HG03460 (cell line): Measurements from ENCODE around the gene PHKA2.
"Not testable (repeated sequence)": the region's sequence is repeated elsewhere in the genome, so short reads cannot be mapped to it uniquely, and the experiment has no call there.

Experiments
- ATAC-seq: cut with Tn5 transposase; IDR thresholded peaks from one replicate; pipeline ENCODE4 v1.9.1; 2021; ENCODE audit not compliant: unreplicated experiment

Gene PHKA2, protein sequence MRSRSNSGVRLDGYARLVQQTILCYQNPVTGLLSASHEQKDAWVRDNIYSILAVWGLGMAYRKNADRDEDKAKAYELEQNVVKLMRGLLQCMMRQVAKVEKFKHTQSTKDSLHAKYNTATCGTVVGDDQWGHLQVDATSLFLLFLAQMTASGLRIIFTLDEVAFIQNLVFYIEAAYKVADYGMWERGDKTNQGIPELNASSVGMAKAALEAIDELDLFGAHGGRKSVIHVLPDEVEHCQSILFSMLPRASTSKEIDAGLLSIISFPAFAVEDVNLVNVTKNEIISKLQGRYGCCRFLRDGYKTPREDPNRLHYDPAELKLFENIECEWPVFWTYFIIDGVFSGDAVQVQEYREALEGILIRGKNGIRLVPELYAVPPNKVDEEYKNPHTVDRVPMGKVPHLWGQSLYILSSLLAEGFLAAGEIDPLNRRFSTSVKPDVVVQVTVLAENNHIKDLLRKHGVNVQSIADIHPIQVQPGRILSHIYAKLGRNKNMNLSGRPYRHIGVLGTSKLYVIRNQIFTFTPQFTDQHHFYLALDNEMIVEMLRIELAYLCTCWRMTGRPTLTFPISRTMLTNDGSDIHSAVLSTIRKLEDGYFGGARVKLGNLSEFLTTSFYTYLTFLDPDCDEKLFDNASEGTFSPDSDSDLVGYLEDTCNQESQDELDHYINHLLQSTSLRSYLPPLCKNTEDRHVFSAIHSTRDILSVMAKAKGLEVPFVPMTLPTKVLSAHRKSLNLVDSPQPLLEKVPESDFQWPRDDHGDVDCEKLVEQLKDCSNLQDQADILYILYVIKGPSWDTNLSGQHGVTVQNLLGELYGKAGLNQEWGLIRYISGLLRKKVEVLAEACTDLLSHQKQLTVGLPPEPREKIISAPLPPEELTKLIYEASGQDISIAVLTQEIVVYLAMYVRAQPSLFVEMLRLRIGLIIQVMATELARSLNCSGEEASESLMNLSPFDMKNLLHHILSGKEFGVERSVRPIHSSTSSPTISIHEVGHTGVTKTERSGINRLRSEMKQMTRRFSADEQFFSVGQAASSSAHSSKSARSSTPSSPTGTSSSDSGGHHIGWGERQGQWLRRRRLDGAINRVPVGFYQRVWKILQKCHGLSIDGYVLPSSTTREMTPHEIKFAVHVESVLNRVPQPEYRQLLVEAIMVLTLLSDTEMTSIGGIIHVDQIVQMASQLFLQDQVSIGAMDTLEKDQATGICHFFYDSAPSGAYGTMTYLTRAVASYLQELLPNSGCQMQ

DNA sequence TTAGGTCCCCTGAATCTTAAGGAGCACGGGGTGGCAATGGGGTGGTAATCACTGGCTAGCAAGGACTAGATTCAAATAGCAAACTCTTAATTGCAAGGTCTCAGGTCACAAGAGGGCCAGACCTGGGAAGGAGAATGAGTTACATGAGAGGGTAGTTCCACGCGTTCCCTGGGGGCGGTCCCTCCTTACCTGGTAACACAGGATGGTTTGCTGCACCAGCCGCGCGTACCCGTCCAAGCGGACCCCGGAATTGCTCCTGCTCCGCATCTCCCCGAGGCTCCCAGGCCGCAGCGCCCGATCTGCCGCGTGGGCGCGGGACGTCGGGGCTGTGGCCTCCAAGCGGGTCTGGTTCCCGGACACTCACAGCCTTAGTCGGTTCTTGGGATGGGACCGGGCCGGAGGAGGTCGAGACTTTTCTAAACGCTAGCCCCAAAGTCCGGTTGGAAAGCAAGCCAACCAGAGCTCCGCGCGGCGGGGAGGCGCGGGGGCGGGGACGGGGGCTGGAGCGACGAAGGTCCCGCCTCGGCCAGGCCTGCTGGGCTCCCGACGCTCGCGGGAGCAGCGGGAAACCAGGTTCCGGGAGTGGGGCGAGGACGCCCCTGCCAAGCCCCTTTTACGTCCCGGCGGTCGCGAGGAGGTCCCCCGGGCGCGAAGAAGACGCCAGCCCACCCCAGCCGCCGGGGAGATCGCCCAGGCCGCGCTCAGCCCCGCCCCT lies at the start of gene PHKA2:
Gene PHKA2 (minus strand): TSS at position 449 of the 715 bp plus-strand sequence. CDS start 182 bp downstream, at position 267.
- peak; percentile 55 for ATAC-seq

DNA sequence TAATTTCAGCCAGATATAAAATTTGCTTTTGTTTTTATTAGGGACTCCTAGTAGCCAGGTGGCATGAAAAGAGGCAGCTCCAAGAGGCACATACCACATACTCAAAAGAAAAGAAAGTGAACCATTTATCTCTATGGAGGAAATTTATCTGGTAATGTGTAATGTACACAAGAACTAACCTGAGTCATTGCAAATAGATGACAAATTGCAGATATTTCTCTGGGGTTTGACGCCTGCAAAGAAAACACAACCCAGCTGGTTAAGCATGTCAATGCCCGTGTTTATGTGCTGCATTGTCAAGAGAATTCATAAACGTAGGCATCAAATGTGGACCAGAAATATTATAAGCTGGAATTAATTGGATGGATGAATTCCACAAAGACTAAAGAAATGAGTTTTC lies 46.9 kb upstream of the PHKA2 start:
- no peak for ATAC-seq

DNA sequence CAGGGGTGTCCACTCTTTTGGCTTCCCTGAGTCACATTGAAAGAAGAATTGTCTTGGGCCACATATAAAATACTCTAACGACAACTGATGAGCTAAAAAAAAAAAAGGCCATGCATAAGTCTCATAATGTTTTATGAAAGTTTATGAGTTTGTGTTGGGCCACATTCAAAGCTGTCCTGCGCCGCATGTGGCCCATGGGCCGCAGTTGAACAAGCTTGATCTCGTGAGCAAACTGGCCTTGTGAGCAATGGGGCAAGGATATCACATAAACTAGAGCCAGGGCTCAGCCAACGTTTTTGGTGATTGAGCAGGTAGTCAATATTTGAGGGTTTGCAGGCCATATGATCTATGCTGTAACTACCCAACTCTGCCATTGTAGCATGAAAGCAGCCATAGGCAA lies 44.6 kb upstream of the PHKA2 start:
- ATAC-seq, result no peak

DNA sequence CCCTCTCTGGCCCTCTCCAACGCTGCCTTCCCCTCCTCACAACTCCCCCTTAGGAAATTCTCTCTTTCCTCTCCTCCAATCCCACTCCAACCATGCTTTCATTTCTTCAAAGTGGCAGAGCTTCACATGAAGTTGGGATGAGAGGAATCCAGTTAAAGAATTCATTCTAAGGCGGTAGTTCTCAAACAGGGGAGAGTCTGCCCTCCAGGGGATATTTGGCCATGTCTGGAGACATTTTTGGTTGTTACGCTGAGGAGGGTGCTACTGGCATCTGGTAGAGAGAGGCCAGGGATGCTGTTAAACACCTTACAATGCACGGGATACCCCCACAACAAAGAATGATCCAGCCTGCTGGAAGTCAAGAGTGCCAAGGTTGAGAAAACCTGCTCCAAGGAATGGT lies 40.5 kb upstream of the PHKA2 start:
- ATAC-seq, result no peak

DNA sequence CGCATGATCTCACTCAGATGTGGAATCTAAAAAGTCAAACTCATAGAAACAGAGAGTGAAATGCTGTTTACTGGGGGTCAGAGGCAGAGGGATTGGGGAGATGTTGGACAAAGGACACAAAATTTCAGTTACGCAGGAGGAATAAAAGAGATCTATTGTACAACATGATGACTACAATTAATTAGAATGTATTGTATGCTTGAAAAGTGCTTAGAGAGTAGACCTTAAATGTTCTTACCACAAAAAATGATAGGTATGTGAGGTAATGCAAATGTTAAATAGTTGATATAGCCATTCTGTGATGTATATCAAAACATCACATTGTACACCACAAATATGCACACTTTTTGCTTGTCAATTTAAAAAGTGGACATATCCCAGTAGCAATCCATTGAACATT lies 36.1 kb upstream of the PHKA2 start:
- ATAC-seq, result no peak

DNA sequence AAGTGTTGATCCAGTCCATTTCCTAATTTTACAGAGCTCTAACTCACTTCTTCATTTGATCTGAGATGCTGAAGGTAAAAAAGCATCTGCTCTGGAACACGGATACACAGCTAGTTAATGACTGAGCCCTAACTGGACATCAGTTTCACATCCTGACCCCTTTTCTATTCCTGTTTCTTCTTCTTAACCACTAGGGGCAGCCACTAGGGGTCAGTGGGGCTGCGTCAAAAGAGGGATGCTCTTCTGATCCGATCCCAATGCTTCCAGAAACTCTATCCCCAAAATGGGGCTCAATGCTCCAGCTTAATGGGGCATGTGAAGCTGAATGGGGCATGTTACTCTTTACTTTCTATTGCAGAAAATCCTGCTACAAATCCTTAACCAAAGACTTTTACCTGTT lies 33.4 kb upstream of the PHKA2 start:
- ATAC-seq, result no peak

DNA sequence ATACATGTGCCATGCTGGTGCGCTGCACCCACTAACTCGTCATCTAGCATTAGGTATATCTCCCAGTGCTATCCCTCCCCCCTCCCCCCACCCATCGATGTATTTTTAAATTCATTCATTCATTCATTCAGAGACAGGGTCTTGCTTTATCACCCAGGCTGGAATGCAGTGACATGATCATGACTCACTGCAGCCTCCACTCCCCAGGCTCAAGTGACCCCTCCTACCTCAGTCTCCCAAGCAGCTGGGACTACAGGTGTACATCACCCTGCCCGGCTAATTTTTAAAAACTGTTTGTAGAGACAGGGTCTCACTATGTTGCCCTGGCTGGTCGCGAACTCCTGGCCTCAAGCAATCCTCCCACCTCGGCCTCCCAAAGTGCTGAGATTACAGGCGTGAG lies 32.7 kb upstream of the PHKA2 start:
- ATAC-seq, result not testable (repeated sequence)

DNA sequence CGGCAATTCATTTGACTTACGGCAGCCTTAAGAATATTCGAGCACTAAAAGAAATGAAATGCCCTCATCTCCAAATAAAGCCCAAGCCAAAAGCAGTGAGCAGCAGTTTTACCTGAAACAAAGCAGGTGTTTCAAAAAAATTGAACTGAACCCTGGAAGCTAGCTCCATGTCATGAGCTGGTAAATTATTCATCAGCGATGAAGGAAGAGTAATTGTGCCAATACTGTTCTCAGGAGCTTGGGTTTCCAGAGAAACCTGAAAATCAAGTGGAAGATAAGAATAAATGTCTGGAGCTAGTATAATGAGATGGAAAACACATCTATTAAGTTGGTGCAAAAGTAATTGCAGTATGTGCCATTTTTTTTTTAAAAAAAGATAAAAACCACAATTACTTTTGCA lies 24.0 kb upstream of the PHKA2 start:
- no peak for ATAC-seq

DNA sequence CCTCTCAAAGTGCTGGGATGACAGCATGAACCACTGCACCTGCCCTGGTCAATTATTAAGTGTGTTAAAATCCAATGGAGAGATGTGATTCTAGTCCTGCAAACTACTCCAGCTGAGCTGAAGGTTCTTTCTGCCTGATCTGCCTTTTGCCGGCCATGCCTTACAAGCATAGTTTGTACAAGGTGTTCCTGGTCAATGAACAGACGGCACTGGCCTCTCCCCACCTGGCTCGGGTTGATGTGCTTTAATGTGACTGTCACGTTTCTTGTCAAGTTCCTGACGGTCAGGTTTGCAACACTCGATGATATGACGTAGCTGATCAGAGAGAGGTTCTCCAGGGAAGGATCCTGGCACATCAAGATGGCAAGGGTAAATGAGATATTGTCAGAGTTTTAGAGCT lies 23.1 kb upstream of the PHKA2 start:
- no peak for ATAC-seq

DNA sequence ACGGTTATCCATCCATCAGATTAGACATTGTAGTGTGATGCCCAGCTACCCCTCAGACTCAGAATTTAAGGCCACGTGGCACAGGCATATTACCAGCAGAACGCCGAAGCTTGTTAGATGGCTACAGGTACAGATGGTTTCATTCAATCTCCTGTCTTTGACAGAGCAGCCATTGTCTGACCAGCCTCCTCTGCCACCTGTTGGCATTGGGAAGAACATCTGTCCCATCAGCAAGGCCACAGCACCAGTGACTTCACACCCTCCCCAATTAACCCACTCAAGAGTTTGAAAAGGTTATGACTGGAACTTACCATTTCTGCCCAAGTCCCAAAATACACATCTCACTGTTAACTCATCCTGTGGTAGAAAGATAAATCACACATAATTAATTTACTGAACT lies 22.0 kb upstream of the PHKA2 start:
- ATAC-seq, result no peak

DNA sequence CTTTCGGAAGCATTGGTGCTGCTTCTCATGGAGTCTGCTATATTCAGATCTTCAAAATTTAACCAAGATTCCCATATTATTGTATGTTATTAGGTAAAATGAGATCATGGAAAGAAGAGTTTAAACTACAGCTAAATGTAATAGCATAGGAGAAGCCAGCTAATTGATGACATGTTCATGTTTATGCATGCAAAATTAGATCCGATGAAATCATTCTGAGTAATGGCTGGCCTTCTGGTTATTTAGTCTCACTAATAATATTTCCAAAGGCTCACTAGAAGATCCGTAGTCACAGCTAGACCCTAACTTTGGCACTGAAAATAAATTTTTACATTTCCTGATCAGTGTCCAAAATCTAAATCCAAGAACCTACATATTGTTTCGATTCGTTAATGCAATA lies 19.8 kb upstream of the PHKA2 start:
- ATAC-seq, result no peak

DNA sequence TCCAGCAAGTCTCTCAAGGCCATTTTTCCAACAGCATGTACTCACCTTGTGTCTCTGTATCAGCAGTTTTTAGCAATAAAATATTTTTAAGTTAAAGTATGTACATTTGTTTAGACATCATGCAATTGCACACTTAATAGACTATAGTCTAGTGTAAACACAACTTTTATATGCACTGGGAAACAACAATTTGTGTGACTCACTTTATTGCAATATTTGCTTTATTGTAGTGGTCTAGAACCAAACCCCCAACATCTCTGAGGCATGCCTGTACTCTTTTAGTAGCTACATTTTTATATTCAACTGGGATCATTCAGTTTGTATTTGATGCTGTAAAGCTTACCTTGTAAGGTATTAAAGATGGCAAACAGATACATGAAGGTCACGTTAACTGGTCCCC lies 14.7 kb upstream of the PHKA2 start:
- no peak for ATAC-seq

DNA sequence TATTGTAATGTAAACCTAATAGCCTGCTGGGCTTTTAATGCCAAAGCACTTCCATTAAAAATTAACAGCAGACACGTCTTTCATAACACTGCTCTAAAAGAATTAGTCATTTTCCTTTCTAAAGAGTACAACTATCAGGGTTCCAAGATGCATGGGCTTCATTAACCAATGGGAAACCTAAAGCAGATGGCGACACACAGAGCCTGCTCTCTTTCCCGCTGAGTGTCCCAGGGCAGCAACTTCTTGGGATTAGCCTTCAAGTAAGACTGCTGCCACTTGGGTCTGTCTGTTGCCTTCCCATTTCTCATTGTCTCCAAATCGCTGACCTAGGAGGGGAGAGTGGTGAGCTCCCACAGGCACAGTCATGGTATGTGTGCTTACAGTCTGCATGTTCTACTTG lies 14.0 kb upstream of the PHKA2 start:
- ATAC-seq, result no peak

DNA sequence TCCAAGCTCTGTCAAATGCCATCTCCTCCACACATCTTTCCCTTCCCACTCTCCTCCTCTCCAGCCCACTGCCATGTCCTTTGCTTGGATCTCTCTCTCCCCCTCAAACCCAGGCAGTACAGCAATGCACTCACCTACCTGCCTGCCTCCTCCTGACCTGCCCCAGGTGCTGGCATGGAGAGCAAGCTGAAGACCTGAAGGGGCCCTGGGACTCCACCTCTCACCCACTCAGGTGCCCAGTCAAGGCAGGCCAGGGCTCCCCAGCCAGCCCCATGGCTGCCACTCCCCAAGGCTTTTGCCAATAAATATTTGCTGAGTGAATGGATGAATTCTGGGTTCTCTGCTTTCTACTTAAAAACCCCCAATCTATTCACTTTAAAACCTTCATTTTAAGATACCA lies 12.6 kb upstream of the PHKA2 start:
- no peak for ATAC-seq

DNA sequence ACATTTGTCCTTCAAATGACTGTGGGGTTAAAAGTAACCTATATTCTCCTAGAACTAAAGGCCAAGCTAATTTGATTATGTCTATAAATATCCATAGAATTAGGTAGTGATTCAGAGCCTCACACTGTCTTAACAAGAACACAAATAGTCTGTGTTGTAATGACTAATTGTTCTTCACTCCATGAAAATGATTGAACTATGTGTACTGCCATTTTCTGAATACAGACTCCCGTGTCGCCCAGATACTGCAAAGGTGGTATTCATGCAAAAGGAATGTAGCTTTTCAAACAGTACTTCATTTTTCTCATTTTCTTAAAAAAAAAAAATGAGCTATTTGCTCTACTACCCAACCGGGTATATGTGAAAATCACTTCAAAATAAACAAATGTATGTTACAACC lies 11.3 kb upstream of the PHKA2 start:
- ATAC-seq, result no peak

DNA sequence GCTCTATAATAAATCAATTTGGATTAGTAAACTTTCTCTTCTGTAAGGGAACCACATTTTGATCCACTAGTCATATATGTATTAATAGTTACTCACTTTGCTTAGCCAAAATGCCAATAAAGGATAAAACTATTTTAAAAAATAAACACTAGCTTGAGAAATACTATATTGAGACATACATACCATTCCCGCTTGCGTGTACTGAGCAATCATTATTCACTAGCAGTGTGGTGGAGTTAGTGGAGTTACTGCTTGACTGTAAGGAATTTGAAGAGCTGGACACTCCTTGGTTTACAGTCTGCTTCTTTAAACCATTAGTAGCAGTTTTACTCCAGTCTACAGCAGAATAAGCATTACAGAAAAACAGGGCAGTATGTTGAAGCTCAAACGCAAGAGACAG lies 10.8 kb upstream of the PHKA2 start:
- ATAC-seq, result no peak

DNA sequence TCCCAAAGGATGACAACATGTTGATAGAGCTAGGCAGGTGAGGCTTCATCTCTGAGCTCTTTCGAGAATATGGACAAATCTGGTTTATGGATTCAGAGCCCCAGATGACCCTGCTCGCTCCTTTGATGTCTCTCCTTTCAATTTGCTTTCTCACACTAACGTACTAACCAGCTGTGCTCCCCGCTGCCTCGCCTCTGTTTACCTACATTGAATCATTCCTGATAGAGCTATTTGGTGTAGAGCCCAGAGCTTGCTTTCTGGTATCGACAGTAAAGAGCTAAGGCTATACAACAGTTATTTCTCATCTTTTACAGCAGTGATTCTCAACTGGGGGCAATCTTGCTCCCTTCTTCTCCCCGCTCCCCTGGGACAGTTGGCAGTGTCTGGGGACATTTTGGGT lies 8.9 kb upstream of the PHKA2 start:
- no peak for ATAC-seq

DNA sequence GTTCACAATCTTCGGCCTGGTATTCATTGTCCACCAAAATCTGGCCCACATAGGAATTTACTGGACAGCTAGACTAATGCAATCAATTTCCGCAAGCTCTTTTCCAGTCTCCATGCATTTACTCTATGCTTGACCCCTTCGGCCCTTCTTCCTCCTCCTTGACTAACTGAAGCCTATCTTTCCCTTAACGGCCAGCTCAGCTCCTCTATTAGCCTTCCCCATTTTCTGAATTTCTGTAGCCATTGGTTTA lies 1.2 kb upstream of the PHKA2 start:
- no peak for ATAC-seq

DNA sequence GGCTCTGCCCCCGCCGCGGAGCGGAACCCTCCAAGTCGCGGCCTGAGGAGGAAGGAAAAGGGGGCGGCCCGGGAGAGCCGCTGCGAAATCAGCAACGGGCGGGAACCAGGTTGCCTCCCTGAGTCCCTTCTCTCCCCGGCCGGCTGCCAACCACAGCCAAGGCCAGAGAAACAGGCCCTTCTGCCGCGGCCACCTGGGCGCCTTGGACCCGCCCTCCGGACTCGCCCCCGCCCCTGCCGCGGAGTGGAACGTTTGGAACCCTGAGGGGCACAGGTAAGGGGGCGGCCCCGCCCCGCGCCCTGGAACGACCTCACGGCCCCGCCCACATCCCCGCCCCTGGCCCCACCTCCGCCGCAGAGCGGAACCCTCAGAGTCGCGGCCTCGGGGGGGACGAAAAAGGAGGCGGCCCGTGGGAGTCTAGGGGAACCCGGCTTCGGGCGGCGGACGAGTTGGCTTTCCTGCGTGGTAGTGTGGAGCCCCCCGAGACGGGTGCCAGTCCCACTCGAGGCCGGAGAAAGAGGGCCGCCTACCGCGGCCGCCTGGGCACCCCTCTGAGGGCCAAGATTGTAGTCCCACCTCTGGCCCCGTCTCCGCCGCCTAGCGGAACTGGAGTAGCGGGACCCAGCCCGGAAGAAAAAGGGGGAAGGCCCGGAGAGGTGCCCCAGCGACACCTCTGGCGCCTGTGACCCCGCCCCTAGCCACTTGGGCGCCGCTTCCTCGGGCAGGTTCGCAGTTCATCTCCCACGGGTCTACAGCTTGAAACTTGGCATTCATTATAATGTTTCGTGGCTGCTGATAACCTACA lies 669 bp upstream of the PHKA2 start:
- ATAC-seq, result peak; percentile 78

DNA sequence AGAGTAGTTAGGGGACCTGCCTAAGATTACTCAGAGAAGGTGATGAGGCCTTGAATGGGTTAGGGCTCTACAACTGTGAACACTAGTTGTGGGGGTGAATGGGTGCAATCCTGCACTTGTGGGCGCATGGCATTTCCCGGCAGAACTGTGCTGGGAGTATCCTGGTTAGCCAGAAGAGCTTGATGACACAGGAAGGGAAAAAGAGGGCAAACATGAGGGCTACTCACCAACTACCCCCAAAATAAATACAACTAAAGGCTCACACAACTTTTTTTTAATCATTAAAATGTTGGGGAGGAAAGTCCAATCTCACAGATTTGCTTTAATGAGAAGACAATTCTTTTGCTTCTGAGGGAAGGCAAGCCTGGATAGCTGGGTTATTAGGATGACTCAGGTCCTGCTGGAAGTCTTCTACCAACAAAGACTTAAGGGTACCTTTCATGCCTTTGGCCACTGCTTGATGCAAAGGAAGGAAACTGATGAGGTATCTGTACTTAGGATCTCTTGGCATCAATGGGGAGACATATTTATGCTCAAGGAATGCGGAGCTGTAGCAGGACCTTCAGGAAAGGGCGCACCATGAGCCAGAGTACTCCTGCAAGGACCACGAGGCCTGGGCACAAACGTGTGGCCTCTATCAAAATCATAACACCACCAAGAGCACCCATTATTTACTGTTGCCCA lies 2.6 kb downstream of the PHKA2 start:
- ATAC-seq, result no peak
